ENCODE measurements around the gene XRCC5.

GRCh38 chr2:216130346-216130971 lies 21.3 kb downstream of the XRCC5 start:
- no peak for TF ChIP-seq TAF1 (IDR thresholded peaks at IDR 0.05; ENCODE audit: borderline replicate concordance, insufficient read depth, low read length)
- no peak for TF ChIP-seq FOXP2 (optimal IDR thresholded peaks at IDR 0.05; ENCODE audit: borderline replicate concordance, extremely low read depth, extremely low read length, insufficient read depth)
- TF ChIP-seq, protein P1, sequence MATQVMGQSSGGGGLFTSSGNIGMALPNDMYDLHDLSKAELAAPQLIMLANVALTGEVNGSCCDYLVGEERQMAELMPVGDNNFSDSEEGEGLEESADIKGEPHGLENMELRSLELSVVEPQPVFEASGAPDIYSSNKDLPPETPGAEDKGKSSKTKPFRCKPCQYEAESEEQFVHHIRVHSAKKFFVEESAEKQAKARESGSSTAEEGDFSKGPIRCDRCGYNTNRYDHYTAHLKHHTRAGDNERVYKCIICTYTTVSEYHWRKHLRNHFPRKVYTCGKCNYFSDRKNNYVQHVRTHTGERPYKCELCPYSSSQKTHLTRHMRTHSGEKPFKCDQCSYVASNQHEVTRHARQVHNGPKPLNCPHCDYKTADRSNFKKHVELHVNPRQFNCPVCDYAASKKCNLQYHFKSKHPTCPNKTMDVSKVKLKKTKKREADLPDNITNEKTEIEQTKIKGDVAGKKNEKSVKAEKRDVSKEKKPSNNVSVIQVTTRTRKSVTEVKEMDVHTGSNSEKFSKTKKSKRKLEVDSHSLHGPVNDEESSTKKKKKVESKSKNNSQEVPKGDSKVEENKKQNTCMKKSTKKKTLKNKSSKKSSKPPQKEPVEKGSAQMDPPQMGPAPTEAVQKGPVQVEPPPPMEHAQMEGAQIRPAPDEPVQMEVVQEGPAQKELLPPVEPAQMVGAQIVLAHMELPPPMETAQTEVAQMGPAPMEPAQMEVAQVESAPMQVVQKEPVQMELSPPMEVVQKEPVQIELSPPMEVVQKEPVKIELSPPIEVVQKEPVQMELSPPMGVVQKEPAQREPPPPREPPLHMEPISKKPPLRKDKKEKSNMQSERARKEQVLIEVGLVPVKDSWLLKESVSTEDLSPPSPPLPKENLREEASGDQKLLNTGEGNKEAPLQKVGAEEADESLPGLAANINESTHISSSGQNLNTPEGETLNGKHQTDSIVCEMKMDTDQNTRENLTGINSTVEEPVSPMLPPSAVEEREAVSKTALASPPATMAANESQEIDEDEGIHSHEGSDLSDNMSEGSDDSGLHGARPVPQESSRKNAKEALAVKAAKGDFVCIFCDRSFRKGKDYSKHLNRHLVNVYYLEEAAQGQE (IDR thresholded peaks at IDR 0.05; ENCODE audit: insufficient read depth in 1 of 2, low read depth in 2 of 2, low read length in 2 of 2) = no peak

Data from PFSK-1 (cell line).